CD14-positive monocyte (primary cell): ENCODE results near the gene BBS9. TPM values are rescaled to one million over a fixed set of nuclear protein-coding genes. Genes with fewer than 3 reads are reported as not detected.

Experiments
- DNase-seq, 3 donors: peaks; one replicate each; pipeline ENCODE4 v3.0.0-alpha.2; 2011 to 2022
- H2AFZ ChIP-seq: 2 replicates; pipeline ENCODE4 v1.6.0; 2012; ENCODE audit warnings: mild to moderate bottlenecking, low read depth, low read length, inconsistent platforms; ENCODE audit not compliant: insufficient read depth, poor library complexity, severe bottlenecking
- H3K27ac ChIP-seq, 2 donors: 1 replicate in 1 of 2; 2 replicates in 1 of 2; pipeline ENCODE4 v1.5.1; 2012 to 2013; ENCODE audit warnings: low read length in 2 of 2, control low read depth in 1 of 2, inconsistent platforms in 1 of 2, low read depth in 1 of 2, mild to moderate bottlenecking in 1 of 2
- H3K27me3 ChIP-seq, 2 donors: one replicate each; pipeline versions ENCODE4 v1.6.0 to v1.6.1; 2011 to 2013; ENCODE audit warnings: low read length in 2 of 2; ENCODE audit not compliant: control insufficient read depth in 2 of 2, insufficient read depth in 2 of 2
- H3K36me3 ChIP-seq, 2 donors: replicated peaks in 1 of 2; 1 replicate in 1 of 2; 2 replicates in 1 of 2; pipeline versions ENCODE4 v1.5.1 to v1.6.1; 2012 to 2013; ENCODE audit warnings: low read length in 2 of 2, control low read depth in 1 of 2, inconsistent platforms in 1 of 2, mild to moderate bottlenecking in 1 of 2; ENCODE audit not compliant: insufficient read depth in 2 of 2, control insufficient read depth in 1 of 2
- H3K4me1 ChIP-seq, 2 donors: 1 replicate in 1 of 2; 2 replicates in 1 of 2; pipeline versions ENCODE4 v1.5.1 to v1.6.1; 2012 to 2013; ENCODE audit warnings: low read length in 2 of 2, control low read depth in 1 of 2, inconsistent platforms in 1 of 2, mild to moderate bottlenecking in 1 of 2, moderate library complexity in 1 of 2; ENCODE audit not compliant: insufficient read depth in 2 of 2, control insufficient read depth in 1 of 2
- H3K4me2 ChIP-seq: replicated peaks from 2 replicates; pipeline ENCODE3; 2012; ENCODE audit warnings: low read length, moderate library complexity, mild to moderate bottlenecking; ENCODE audit not compliant: poor library complexity, severe bottlenecking; ENCODE audit errors: extremely low read depth
- H3K4me3 ChIP-seq, 3 experiments: fragments of 200-600 bp in 1 of 3; sonication (generic) in 1 of 3; replicated peaks in 1 of 3; 1 replicate in 2 of 3; 2 replicates in 1 of 3; pipeline ENCODE4 v1.5.1; 2011 to 2013; ENCODE audit warnings: low read length in 3 of 3, mild to moderate bottlenecking in 3 of 3, control low read depth in 2 of 3, low read depth in 2 of 3, inconsistent platforms in 1 of 3, moderate library complexity in 1 of 3
- H3K79me2 ChIP-seq: 2 replicates; pipeline ENCODE4 v1.6.0; 2012; ENCODE audit warnings: mild to moderate bottlenecking, control low read depth, inconsistent platforms, low read length, moderate library complexity; ENCODE audit not compliant: insufficient read depth
- H3K9ac ChIP-seq: 2 replicates; pipeline ENCODE4 v1.6.0; 2017; ENCODE audit warnings: low read length, mild to moderate bottlenecking; ENCODE audit not compliant: insufficient read depth, poor library complexity, severe bottlenecking
- H3K9me3 ChIP-seq, 2 donors: replicated peaks in 1 of 2; 1 replicate in 1 of 2; 2 replicates in 1 of 2; pipeline versions ENCODE4 v1.5.1 to v1.6.1; 2012 to 2013; ENCODE audit warnings: low read length in 2 of 2, control low read depth in 1 of 2; ENCODE audit not compliant: control insufficient read depth in 1 of 2, insufficient read depth in 1 of 2
- H4K20me1 ChIP-seq: 2 replicates; pipeline ENCODE4 v1.6.0; 2012; ENCODE audit warnings: mild to moderate bottlenecking, low read length, control low read depth, moderate library complexity; ENCODE audit not compliant: insufficient read depth
- H3K27ac Mint-ChIP-seq, 7 donors: one replicate each; pipeline ENCODE4 v1.8.0; 2020; ENCODE audit warnings: mild to moderate bottlenecking in 7 of 7, mixed read lengths in 7 of 7, moderate library complexity in 6 of 7, inconsistent platforms in 2 of 7
- H3K27me3 Mint-ChIP-seq, 3 donors: one replicate each; pipeline ENCODE4 v1.8.0; 2021 to 2022; ENCODE audit warnings: low read depth in 3 of 3, mild to moderate bottlenecking in 3 of 3, mixed read lengths in 3 of 3, moderate library complexity in 3 of 3, inconsistent platforms in 1 of 3
- H3K36me3 Mint-ChIP-seq, 2 donors: one replicate each; pipeline ENCODE4 v1.8.0; 2020; ENCODE audit warnings: mixed read lengths in 2 of 2, inconsistent platforms in 1 of 2, mild to moderate bottlenecking in 1 of 2
- H3K4me1 Mint-ChIP-seq: one replicate; pipeline ENCODE4 v1.8.0; 2020; ENCODE audit warnings: mild to moderate bottlenecking, mixed read lengths
- H3K4me3 Mint-ChIP-seq, 2 donors: one replicate each; pipeline ENCODE4 v1.8.0; 2020; ENCODE audit warnings: mild to moderate bottlenecking in 2 of 2, mixed read lengths in 2 of 2, moderate library complexity in 1 of 2
- H3K9me3 Mint-ChIP-seq, 7 donors: one replicate each; pipeline ENCODE4 v1.8.0; 2020 to 2022; ENCODE audit warnings: mixed read lengths in 7 of 7, mild to moderate bottlenecking in 6 of 7, moderate library complexity in 6 of 7, inconsistent platforms in 2 of 7
- CTCF ChIP-seq: fragments of 200-600 bp; IDR thresholded peaks from one replicate; pipeline ENCODE4 v1.8.0; 2022; ENCODE audit warnings: antibody characterized with exemption, mild to moderate bottlenecking
- WGBS: methylation state at CpG from one replicate; pipeline ENCODE4 v1.1.5; 2013; ENCODE audit warnings: missing lambda C conversion rate; ENCODE audit not compliant: insufficient coverage; 5-methylcytosine and 5-hydroxymethylcytosine counted together
- intact Hi-C, 2 donors: fragments of 100-400 bp; cut with micrococcal nuclease; formaldehyde crosslinking; loops; one replicate each; pipeline versions ENCODE4 v1.15.0 to v1.15.1; 2023
- polyA plus RNA-seq, 3 donors: library from polyadenylated mRNA; depleted of rRNA in 1 of 3; unstranded in 2 of 3; stranded (reverse) in 1 of 3; fragments of 300-500 nt in 2 of 3; fragments of >200 nt in 1 of 3; fragmentation: Illumina TruSeq in 2 of 3; gene quantifications; 1 replicate in 2 of 3; 2 replicates in 1 of 3; pipeline ENCODE4 v1.2.3, GENCODE V29; 2012 to 2021

Gene BBS9
- polyA plus RNA-seq, 3 donors = 4.9 to 7.5 (median 6.8) TPM

- DNase-seq = no peak
Observed at GRCh38 chr7:33191340-33191739, 62.0 kb downstream of the BBS9 start.

GRCh38 chr7:33192695-33193291, 63.4 kb downstream of the BBS9 start:
- Histone ChIP-seq H3K36me3 (no peaks in the 10 kb centered on the region), H3K4me1 (peaks cover 0 to 6% of the 10 kb centered on the region in 2 donors), H3K9ac (no peak overlapping the region), H3K4me2 (no peak overlapping the region), H3K27ac (no peak overlapping the region), H3K9me3 (no peaks in the 10 kb centered on the region), H3K79me2 (no peaks in the 10 kb centered on the region), H3K27me3 (no peaks in the 10 kb centered on the region), H4K20me1 (no peaks in the 10 kb centered on the region), H2AFZ (no peak overlapping the region), H3K4me3 (no peak overlapping the region)
- TF ChIP-seq CTCF = no peak
- no peak overlapping the region for H3K27ac Mint-ChIP-seq
- peaks cover 23% of the 10 kb centered on the region for H3K4me1 Mint-ChIP-seq
- no peaks in the 10 kb centered on the region for H3K27me3 Mint-ChIP-seq
- peaks cover 0 to 4% (median 3%) of the 10 kb centered on the region in 7 donors for H3K9me3 Mint-ChIP-seq
- no peak overlapping the region for H3K4me3 Mint-ChIP-seq
- 0% methylated on average over 1 of the region's 2 CpGs for WGBS
- intact Hi-C loops = no loop called here
- H3K36me3 Mint-ChIP-seq = no peaks in the 10 kb centered on the region
- DNase-seq = no peak

More at GRCh38 chr7:33191340-33191739, 62.0 kb downstream of the BBS9 start:
- Mint-ChIP-seq H3K27ac (no peak overlapping the region), H3K4me1 (peaks cover 23% of the 10 kb centered on the region), H3K27me3 (no peaks in the 10 kb centered on the region), H3K36me3 (no peaks in the 10 kb centered on the region), H3K9me3 (peaks cover 0 to 4% (median 3%) of the 10 kb centered on the region in 7 donors), H3K4me3 (no peak overlapping the region)
- TF ChIP-seq CTCF = no peak
- no peaks in the 10 kb centered on the region for H3K27me3 ChIP-seq
- H4K20me1 ChIP-seq = no peaks in the 10 kb centered on the region
- H3K4me1 ChIP-seq = peaks cover 0 to 6% of the 10 kb centered on the region in 2 donors
- H3K79me2 ChIP-seq = no peaks in the 10 kb centered on the region
- no peaks in the 10 kb centered on the region for H3K36me3 ChIP-seq
- no peaks in the 10 kb centered on the region for H3K9me3 ChIP-seq
- no peak overlapping the region for H3K27ac ChIP-seq
- no peak overlapping the region for H3K9ac ChIP-seq
- intact Hi-C loops = no loop called here
- no peak overlapping the region for H2AFZ ChIP-seq
- no peak overlapping the region for H3K4me2 ChIP-seq
- H3K4me3 ChIP-seq = no peak overlapping the region
